ENCODE measurements around the gene HMOX1. TPM values are rescaled to one million over a fixed set of nuclear protein-coding genes. Genes with fewer than 3 reads are reported as not detected.

HMOX1 gene
- total RNA-seq, 1 experiment from 2014 or later = 1.3 TPM

GRCh38 chr22:35399678-35400500 lies 19.0 kb downstream of the HMOX1 start, which contains the start of gene MCM5:
Gene MCM5 (plus strand): TSS chr22:35400140. CDS start chr22:35400439, 299 bp downstream.
- peak within 1 kb of the TSS; percentile 83 for H3K27ac ChIP-seq (ENCODE audit: low read length)
- no peaks in the 10 kb centered on the region for H3K9me2 ChIP-seq (replicated peaks; ENCODE audit: insufficient read depth, low read length)
- peak within 1 kb of the TSS; percentile 74; the same call in 1 of the 2 replicates for H2AFZ ChIP-seq (ENCODE audit: low read length)
- peak within 1 kb of the TSS; percentile 87 for H3K4me2 ChIP-seq (ENCODE audit: low read depth, low read length, poor library complexity, severe bottlenecking)
- H3K9me3 ChIP-seq (ENCODE audit: low read length) = no peaks in the 10 kb centered on the region
- H3K9ac ChIP-seq (ENCODE audit: low read length) = peak within 1 kb of the TSS; percentile 92
- no peaks in the 10 kb centered on the region for H3K27me3 ChIP-seq (ENCODE audit: low read length)
- H4K20me1 ChIP-seq (ENCODE audit: insufficient read depth, low read depth, low read length) = no peaks in the 10 kb centered on the region
- peak within 1 kb of the TSS; percentile 96 for H3K4me3 ChIP-seq (ENCODE audit: low read length)
- DNase-seq = peak; percentile 100
- peaks cover 34% of the 10 kb centered on the region for H3K79me2 ChIP-seq (ENCODE audit: low read length)
- H3K4me1 ChIP-seq (ENCODE audit: low read length) = peaks cover 35% of the 10 kb centered on the region
- H3K36me3 ChIP-seq (ENCODE audit: insufficient read depth, low read length) = peaks cover 24% of the 10 kb centered on the region; the same call in 1 of the 2 replicates

GRCh38 chr22:35400501-35400790 lies 19.6 kb downstream of the HMOX1 start:
- Histone ChIP-seq H4K20me1 (ENCODE audit: insufficient read depth, low read depth, low read length) (no peaks in the 10 kb centered on the region), H3K27me3 (ENCODE audit: low read length) (no peaks in the 10 kb centered on the region), H3K27ac (ENCODE audit: low read length) (peak overlapping the region; percentile 73), H3K9me3 (ENCODE audit: low read length) (no peaks in the 10 kb centered on the region), H3K79me2 (ENCODE audit: low read length) (peaks cover 34% of the 10 kb centered on the region), H3K4me3 (ENCODE audit: low read length) (peak overlapping the region; percentile 96), H3K9me2 (replicated peaks; ENCODE audit: insufficient read depth, low read length) (no peaks in the 10 kb centered on the region), H2AFZ (ENCODE audit: low read length) (peak overlapping the region; percentile 74; the same call in 1 of the 2 replicates), H3K4me1 (ENCODE audit: low read length) (peaks cover 35% of the 10 kb centered on the region), H3K4me2 (ENCODE audit: low read depth, low read length, poor library complexity, severe bottlenecking) (peak overlapping the region; percentile 77), H3K36me3 (ENCODE audit: insufficient read depth, low read length) (peaks cover 24% of the 10 kb centered on the region; the same call in 1 of the 2 replicates), H3K9ac (ENCODE audit: low read length) (peak overlapping the region; percentile 92)
- DNase-seq = peak; percentile 68

DNA sequence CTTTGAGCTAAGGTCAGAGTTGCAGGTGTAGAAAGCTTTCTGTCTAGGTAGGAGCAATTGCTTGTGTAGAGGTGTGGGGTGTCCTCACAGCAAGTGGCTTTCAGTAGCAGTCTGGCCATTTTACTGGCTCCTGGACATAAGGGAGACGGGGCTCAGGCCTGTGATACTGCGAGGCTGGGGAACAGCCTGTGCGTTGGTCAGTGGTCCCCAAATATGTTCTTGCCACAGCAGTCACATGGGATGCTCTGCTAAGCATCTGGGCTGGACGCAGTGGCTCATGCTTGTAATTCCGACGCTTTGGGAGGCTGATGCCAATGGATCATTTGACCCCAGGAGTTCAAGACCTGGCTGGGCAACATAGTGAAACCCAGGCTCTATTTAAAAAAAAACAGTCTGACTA lies 21.0 kb downstream of the HMOX1 start:
- peak overlapping the region; percentile 96; the same call in 1 of the 2 replicates for H3K4me3 ChIP-seq (ENCODE audit: low read length)
- peaks cover 34% of the 10 kb centered on the region for H3K79me2 ChIP-seq (ENCODE audit: low read length)
- H3K27me3 ChIP-seq (ENCODE audit: low read length) = no peaks in the 10 kb centered on the region
- no peak overlapping the region for H2AFZ ChIP-seq (ENCODE audit: low read length)
- H3K9me2 ChIP-seq (replicated peaks; ENCODE audit: insufficient read depth, low read length) = no peaks in the 10 kb centered on the region
- peaks cover 31% of the 10 kb centered on the region; the same call in 1 of the 2 replicates for H3K36me3 ChIP-seq (ENCODE audit: insufficient read depth, low read length)
- H3K9me3 ChIP-seq (ENCODE audit: low read length) = no peaks in the 10 kb centered on the region
- peak overlapping the region; percentile 92 for H3K9ac ChIP-seq (ENCODE audit: low read length)
- no peak for DNase-seq
- peaks cover 40% of the 10 kb centered on the region for H3K4me1 ChIP-seq (ENCODE audit: low read length)
- H3K4me2 ChIP-seq (ENCODE audit: low read depth, low read length, poor library complexity, severe bottlenecking) = peak overlapping the region; percentile 77
- H3K27ac ChIP-seq (ENCODE audit: low read length) = no peak overlapping the region
- no peaks in the 10 kb centered on the region for H4K20me1 ChIP-seq (ENCODE audit: insufficient read depth, low read depth, low read length)

DNA sequence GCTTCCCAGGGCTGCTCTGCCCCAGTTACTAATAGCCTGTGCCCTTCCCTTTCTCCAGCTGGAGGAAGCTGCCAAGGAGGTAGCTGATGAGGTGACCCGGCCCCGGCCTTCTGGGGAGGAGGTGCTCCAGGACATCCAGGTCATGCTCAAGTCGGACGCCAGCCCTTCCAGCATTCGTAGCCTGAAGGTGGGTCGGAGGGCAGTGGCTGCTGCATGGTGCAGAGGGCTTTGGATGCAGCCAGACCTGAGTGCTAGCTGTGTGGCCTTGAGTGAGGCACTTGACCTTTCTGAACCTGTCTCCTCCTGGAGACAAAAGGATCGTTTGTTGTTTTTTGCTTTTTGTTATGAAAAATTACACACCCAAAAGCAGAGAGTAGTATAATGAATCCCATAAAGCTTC lies 22.5 kb downstream of the HMOX1 start:
- Histone ChIP-seq H3K4me2 (ENCODE audit: low read depth, low read length, poor library complexity, severe bottlenecking) (no peak overlapping the region), H3K27me3 (ENCODE audit: low read length) (no peaks in the 10 kb centered on the region), H4K20me1 (ENCODE audit: insufficient read depth, low read depth, low read length) (no peaks in the 10 kb centered on the region), H2AFZ (ENCODE audit: low read length) (no peak overlapping the region), H3K4me3 (ENCODE audit: low read length) (no peak overlapping the region), H3K9me3 (ENCODE audit: low read length) (no peaks in the 10 kb centered on the region), H3K79me2 (ENCODE audit: low read length) (peaks cover 34% of the 10 kb centered on the region), H3K36me3 (ENCODE audit: insufficient read depth, low read length) (peaks cover 39% of the 10 kb centered on the region; the same call in 1 of the 2 replicates), H3K4me1 (ENCODE audit: low read length) (peaks cover 55% of the 10 kb centered on the region), H3K27ac (ENCODE audit: low read length) (no peak overlapping the region), H3K9ac (ENCODE audit: low read length) (no peak overlapping the region), H3K9me2 (replicated peaks; ENCODE audit: insufficient read depth, low read length) (no peaks in the 10 kb centered on the region)
- no peak for DNase-seq

DNA sequence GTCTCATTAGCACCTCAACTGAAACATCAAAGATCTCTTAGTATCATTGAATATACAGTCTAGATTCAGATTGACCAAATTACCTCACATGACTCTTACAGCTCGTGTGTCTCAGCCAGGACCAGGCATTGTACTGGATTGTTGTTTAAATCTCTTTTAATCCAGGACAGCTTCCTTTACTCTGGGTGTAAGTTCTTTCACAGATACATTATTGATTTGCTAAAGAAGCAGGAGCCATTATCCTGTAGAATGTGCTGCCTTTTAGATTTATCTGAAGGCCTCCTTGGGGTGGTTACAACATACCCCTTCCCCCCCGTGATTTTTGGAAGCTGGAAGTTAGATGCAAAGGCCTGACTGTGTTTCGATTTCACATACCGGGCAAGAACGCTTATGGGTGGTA lies 23.3 kb downstream of the HMOX1 start:
- no peaks in the 10 kb centered on the region for H4K20me1 ChIP-seq (ENCODE audit: insufficient read depth, low read depth, low read length)
- H3K4me2 ChIP-seq (ENCODE audit: low read depth, low read length, poor library complexity, severe bottlenecking) = no peak overlapping the region
- no peak overlapping the region for H2AFZ ChIP-seq (ENCODE audit: low read length)
- peaks cover 34% of the 10 kb centered on the region for H3K79me2 ChIP-seq (ENCODE audit: low read length)
- H3K36me3 ChIP-seq (ENCODE audit: insufficient read depth, low read length) = peaks cover 42% of the 10 kb centered on the region; the same call in 1 of the 2 replicates
- peaks cover 55% of the 10 kb centered on the region for H3K4me1 ChIP-seq (ENCODE audit: low read length)
- H3K27me3 ChIP-seq (ENCODE audit: low read length) = no peaks in the 10 kb centered on the region
- no peaks in the 10 kb centered on the region for H3K9me3 ChIP-seq (ENCODE audit: low read length)
- no peak for DNase-seq
- H3K9ac ChIP-seq (ENCODE audit: low read length) = no peak overlapping the region
- H3K9me2 ChIP-seq (replicated peaks; ENCODE audit: insufficient read depth, low read length) = no peaks in the 10 kb centered on the region
- no peak overlapping the region for H3K4me3 ChIP-seq (ENCODE audit: low read length)
- H3K27ac ChIP-seq (ENCODE audit: low read length) = no peak overlapping the region

DNA sequence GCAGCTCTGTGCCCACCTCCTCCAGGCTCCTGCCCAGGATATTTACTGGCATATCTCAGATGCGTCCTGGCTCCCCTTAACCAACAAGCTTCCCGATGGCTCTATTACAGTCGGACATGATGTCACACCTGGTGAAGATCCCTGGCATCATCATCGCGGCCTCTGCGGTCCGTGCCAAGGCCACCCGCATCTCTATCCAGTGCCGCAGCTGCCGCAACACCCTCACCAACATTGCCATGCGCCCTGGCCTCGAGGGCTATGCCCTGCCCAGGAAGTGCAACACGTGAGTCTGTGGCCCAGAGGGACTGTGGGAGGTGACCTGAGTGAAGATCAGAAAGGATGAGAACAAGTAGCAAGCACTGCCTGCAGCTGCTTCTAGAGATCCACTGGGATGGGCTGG lies 25.5 kb downstream of the HMOX1 start:
- H3K9ac ChIP-seq (ENCODE audit: low read length) = no peak overlapping the region
- H3K4me1 ChIP-seq (ENCODE audit: low read length) = peaks cover 69% of the 10 kb centered on the region
- H3K27me3 ChIP-seq (ENCODE audit: low read length) = no peaks in the 10 kb centered on the region
- H3K4me3 ChIP-seq (ENCODE audit: low read length) = no peak overlapping the region
- H3K36me3 ChIP-seq (ENCODE audit: insufficient read depth, low read length) = peaks cover 51% of the 10 kb centered on the region; the same call in 1 of the 2 replicates
- no peaks in the 10 kb centered on the region for H3K9me2 ChIP-seq (replicated peaks; ENCODE audit: insufficient read depth, low read length)
- H3K4me2 ChIP-seq (ENCODE audit: low read depth, low read length, poor library complexity, severe bottlenecking) = no peak overlapping the region
- H3K9me3 ChIP-seq (ENCODE audit: low read length) = no peaks in the 10 kb centered on the region
- no peak overlapping the region for H2AFZ ChIP-seq (ENCODE audit: low read length)
- H3K27ac ChIP-seq (ENCODE audit: low read length) = no peak overlapping the region
- H4K20me1 ChIP-seq (ENCODE audit: insufficient read depth, low read depth, low read length) = no peaks in the 10 kb centered on the region
- DNase-seq = no peak
- peaks cover 27% of the 10 kb centered on the region for H3K79me2 ChIP-seq (ENCODE audit: low read length)

DNA sequence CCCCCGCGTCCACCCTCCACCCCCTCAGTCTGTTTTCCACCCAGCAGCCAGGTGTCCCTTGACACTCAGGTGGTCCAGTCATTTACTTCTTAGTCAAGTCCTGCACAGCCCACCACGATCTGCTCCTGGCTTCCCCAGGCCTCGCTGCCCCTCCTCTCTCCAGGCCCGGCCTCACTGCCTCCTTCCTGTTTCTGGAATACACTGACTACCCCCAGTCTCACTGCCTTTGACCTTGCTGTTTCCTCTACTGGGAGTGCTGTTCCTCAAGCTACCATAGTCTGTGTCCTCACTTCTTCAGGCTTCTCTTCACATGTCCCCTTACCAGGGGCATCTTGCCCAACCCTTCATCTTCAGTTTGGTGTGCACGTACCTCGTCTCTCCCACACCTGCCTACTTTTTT lies 26.5 kb downstream of the HMOX1 start:
- Histone ChIP-seq H3K9me2 (replicated peaks; ENCODE audit: insufficient read depth, low read length) (no peaks in the 10 kb centered on the region), H3K36me3 (ENCODE audit: insufficient read depth, low read length) (peaks cover 57% of the 10 kb centered on the region), H3K27ac (ENCODE audit: low read length) (peak overlapping the region; percentile 21; the same call in 1 of the 2 replicates), H3K9me3 (ENCODE audit: low read length) (no peaks in the 10 kb centered on the region), H3K27me3 (ENCODE audit: low read length) (no peaks in the 10 kb centered on the region), H3K4me3 (ENCODE audit: low read length) (no peak overlapping the region), H2AFZ (ENCODE audit: low read length) (no peak overlapping the region), H3K9ac (ENCODE audit: low read length) (no peak overlapping the region), H4K20me1 (ENCODE audit: insufficient read depth, low read depth, low read length) (no peaks in the 10 kb centered on the region), H3K4me1 (ENCODE audit: low read length) (peaks cover 69% of the 10 kb centered on the region), H3K4me2 (ENCODE audit: low read depth, low read length, poor library complexity, severe bottlenecking) (no peak overlapping the region), H3K79me2 (ENCODE audit: low read length) (peaks cover 23% of the 10 kb centered on the region)
- no peak for DNase-seq

GRCh38 chr22:35409783-35410662 lies 29.1 kb downstream of the HMOX1 start:
- 0 out of 2 replicates have a peak overlapping the region, but pooled peaks have one; percentile 4 for H2AFZ ChIP-seq (ENCODE audit: low read length)
- H3K36me3 ChIP-seq (ENCODE audit: insufficient read depth, low read length) = peaks cover 51% of the 10 kb centered on the region
- no peaks in the 10 kb centered on the region for H3K27me3 ChIP-seq (ENCODE audit: low read length)
- peak overlapping the region; percentile 47 for H3K4me3 ChIP-seq (ENCODE audit: low read length)
- peak overlapping the region; percentile 93 for H3K27ac ChIP-seq (ENCODE audit: low read length)
- H3K79me2 ChIP-seq (ENCODE audit: low read length) = peaks cover 12% of the 10 kb centered on the region; the same call in 1 of the 2 replicates
- H3K9me2 ChIP-seq (replicated peaks; ENCODE audit: insufficient read depth, low read length) = no peaks in the 10 kb centered on the region
- H3K4me2 ChIP-seq (ENCODE audit: low read depth, low read length, poor library complexity, severe bottlenecking) = peak overlapping the region; percentile 61
- no peaks in the 10 kb centered on the region for H3K9me3 ChIP-seq (ENCODE audit: low read length)
- H4K20me1 ChIP-seq (ENCODE audit: insufficient read depth, low read depth, low read length) = no peaks in the 10 kb centered on the region
- H3K9ac ChIP-seq (ENCODE audit: low read length) = peak overlapping the region; percentile 70
- peak; percentile 96 for DNase-seq
- H3K4me1 ChIP-seq (ENCODE audit: low read length) = peaks cover 66% of the 10 kb centered on the region
